Measurements from ENCODE around the gene MTMR2.

The MTMR2 gene

GRCh38 chr11:95918056-95918455 lies 5.9 kb downstream of the MTMR2 start:
- DNase-seq (ENCODE audit: low read depth in 3 of 3) = no peak

GRCh38 chr11:95917193-95918036 lies 6.5 kb downstream of the MTMR2 start:
- DNase-seq (ENCODE audit: low read depth in 3 of 3) = no peak

GRCh38 chr11:95916049-95916448 lies 7.9 kb downstream of the MTMR2 start:
- no peak for DNase-seq (ENCODE audit: low read depth in 3 of 3)

GRCh38 chr11:95915051-95915450 lies 8.9 kb downstream of the MTMR2 start:
- DNase-seq (ENCODE audit: low read depth in 3 of 3) = no peak

GRCh38 chr11:95913830-95914615 lies 9.9 kb downstream of the MTMR2 start:
- no peak for DNase-seq (ENCODE audit: low read depth in 3 of 3)

- no peak for DNase-seq (ENCODE audit: low read depth in 3 of 3)
Observed at GRCh38 chr11:95912902-95913560, 10.9 kb downstream of the MTMR2 start.

- no peak for DNase-seq (ENCODE audit: low read depth in 3 of 3)
Observed at GRCh38 chr11:95911369-95911759, 12.5 kb downstream of the MTMR2 start.

- DNase-seq (ENCODE audit: low read depth in 3 of 3) = no peak
Observed at GRCh38 chr11:95910638-95911368, 13.1 kb downstream of the MTMR2 start.

GRCh38 chr11:95908826-95909225 lies 15.1 kb downstream of the MTMR2 start:
- DNase-seq (ENCODE audit: low read depth in 3 of 3) = no peak

- DNase-seq (ENCODE audit: low read depth in 3 of 3) = no peak
Observed at GRCh38 chr11:95907476-95907875, 16.4 kb downstream of the MTMR2 start.

GRCh38 chr11:95904009-95904650 lies 19.8 kb downstream of the MTMR2 start:
- no peak for DNase-seq (ENCODE audit: low read depth in 3 of 3)

- DNase-seq (ENCODE audit: low read depth in 3 of 3) = no peak
Observed at GRCh38 chr11:95898782-95899181, 25.1 kb downstream of the MTMR2 start.

- DNase-seq (ENCODE audit: low read depth in 3 of 3) = no peak
Observed at GRCh38 chr11:95897731-95898130, 26.2 kb downstream of the MTMR2 start.

- no peak for DNase-seq (ENCODE audit: low read depth in 3 of 3)
Observed at GRCh38 chr11:95895815-95896214, 28.1 kb downstream of the MTMR2 start.

GRCh38 chr11:95892892-95893570 lies 30.9 kb downstream of the MTMR2 start:
- no peak for DNase-seq (ENCODE audit: low read depth in 3 of 3)

GRCh38 chr11:95892492-95892891 lies 31.4 kb downstream of the MTMR2 start:
- DNase-seq (ENCODE audit: low read depth in 3 of 3) = no peak

GRCh38 chr11:95891423-95892170 lies 32.3 kb downstream of the MTMR2 start:
- DNase-seq (ENCODE audit: low read depth in 3 of 3) = no peak

- no peak for DNase-seq (ENCODE audit: low read depth in 3 of 3)
Observed at GRCh38 chr11:95888852-95889251, 35.1 kb downstream of the MTMR2 start.

- DNase-seq (ENCODE audit: low read depth in 3 of 3) = no peak
Observed at GRCh38 chr11:95888439-95888838, 35.5 kb downstream of the MTMR2 start.

- DNase-seq (ENCODE audit: low read depth in 3 of 3) = no peak
Observed at GRCh38 chr11:95886462-95886861, 37.4 kb downstream of the MTMR2 start.

Measured in stimulated activated CD4-positive, alpha-beta T cell treated with anti-CD3 and anti-CD28 coated beads, TNF-alpha, amount 100 ng/mL, for 4 hours (primary cell).